Measurements from ENCODE around the gene ABLIM1. TPM values are rescaled to one million over a fixed set of nuclear protein-coding genes. Genes with fewer than 3 reads are reported as not detected.

The ABLIM1 gene
- total RNA-seq, 1 donor, result 52.5 TPM

DNA sequence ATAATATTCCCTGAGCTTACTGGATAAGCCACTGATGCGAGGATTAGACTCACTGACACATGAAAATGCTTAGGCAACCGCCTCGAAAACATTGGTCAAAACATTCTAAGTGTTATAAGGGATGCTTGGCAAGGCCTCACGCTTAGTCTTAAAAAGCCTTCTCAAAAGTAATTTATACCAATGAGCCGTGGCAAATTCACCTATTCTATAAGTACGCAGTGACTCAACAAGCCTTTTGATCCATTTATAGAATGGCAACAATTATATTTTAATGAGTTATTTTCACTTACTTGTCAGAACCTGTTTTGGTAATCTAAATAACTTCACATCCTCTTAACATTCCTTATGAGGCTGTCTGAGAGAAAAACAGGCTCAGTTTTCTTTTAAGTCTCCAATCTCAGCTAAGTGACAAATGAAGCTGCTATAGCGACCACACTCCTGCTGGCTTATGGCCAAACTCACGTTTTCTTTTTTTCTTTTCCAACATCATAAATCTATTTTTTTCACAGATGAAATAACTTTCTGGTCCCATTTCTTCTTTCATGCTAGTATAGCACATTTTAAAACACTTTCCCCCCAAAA is 132.6 kb downstream of the ABLIM1 start:
- DNase-seq (ENCODE audit: low read depth in 2 of 3, low spot score in 2 of 3), result peak in 2 of 3 donors; percentile 29 to 50

DNA sequence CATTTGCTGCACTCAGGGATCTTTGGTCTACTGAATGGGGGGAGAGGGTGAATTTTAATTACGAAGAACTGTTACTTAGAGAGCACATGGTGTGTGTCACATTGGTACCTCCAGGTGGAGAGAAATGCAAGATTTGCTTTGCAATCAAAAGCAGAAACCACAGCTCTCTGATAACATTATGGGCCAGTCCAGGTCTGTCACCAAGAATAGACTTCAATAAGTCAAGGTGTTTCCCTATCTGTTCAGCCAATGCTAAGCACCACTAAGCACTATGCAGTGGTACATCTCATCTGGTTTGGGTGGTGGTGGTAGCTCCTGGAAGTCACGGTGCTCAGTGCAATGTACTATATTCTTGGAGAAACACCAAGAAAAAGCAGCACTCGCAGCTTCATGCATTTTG is 134.2 kb downstream of the ABLIM1 start:
- no peak for DNase-seq (ENCODE audit: low read depth in 2 of 3, low spot score in 2 of 3)

DNA sequence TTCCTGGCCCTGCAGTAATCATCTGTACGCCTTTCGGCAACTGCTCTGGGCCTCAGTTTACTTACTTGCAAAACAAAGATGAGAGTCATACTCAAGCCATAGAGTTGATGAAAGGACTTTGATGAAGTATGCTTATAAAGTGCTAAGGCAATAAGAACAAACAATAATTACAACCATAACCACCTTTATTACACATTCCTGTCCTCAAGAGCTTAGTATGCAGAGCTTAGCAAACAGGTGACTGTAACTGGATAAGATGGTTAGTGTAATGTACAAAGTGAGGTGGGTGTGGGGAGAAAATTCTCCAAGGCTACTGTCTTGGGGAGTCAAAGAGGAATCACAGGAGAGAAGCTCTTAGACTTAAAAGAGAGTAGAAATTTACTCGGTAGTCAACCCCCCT is 136.8 kb downstream of the ABLIM1 start:
- no peak for DNase-seq (ENCODE audit: low read depth in 2 of 3, low spot score in 2 of 3)

DNA sequence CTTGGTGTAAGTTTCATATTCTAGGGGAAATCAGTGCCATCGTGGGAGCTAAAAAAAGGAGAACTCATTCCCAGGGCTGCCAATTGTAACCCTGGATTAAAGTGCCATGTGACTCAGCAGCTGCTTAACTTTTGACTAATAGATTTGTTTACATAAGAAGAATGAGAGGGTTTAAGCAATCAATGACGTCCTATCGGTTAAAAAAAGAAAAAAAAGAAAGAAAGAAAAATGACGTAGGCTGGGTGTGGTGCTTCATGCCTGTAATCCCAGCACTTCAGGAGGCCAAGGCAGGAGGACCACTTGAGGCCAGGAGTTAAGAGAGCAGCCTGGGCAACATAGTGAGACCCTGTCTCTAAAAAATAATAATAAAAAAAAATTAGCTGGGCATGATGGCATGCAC is 137.6 kb downstream of the ABLIM1 start:
- DNase-seq (ENCODE audit: low read depth in 2 of 3, low spot score in 2 of 3), result no peak

DNA sequence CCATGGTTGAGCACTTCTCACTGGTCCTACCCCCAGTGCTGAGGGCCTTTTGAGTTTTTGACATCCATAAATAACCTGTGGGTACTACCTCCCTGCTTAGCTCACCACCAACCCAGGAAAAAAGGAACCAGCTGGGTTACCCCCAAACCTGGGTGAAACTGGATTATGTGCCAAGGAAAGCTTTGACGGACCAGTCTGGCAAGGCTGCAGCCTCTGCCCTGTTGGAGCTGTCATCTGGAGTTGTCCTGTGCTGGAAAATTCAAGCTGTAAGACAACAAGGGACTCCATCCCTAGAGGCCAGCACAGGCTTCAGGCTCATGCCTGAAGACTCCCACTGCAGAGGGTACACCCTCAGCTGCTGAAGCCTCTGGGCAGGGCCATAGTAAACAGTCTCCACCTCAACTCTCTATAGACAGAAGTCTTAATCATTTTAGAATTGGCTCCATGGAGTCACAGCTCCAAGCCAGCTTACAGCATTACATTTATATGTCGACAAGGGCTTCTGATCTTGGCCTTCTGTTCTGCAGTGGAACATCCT is 138.2 kb downstream of the ABLIM1 start:
- DNase-seq (ENCODE audit: low read depth in 2 of 3, low spot score in 2 of 3), result no peak

DNA sequence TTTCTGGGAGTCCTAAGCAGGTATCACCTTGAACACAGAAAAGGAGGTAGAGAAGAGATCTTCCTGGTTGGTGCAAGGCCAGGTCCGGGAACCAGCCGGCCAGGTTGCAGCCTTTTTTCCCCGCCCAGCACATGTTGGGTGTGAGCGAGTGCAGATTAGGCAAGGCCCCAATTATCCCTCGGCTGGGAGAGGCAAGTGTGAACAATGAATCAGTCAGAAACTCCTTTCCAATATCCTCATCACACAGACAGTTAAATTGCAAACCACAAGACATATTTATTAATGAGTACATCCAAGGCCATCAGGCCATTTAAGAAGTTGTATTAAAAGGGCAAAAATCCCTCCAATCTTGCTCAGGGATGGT is 138.8 kb downstream of the ABLIM1 start:
- DNase-seq (ENCODE audit: low read depth in 2 of 3, low spot score in 2 of 3), result no peak

DNA sequence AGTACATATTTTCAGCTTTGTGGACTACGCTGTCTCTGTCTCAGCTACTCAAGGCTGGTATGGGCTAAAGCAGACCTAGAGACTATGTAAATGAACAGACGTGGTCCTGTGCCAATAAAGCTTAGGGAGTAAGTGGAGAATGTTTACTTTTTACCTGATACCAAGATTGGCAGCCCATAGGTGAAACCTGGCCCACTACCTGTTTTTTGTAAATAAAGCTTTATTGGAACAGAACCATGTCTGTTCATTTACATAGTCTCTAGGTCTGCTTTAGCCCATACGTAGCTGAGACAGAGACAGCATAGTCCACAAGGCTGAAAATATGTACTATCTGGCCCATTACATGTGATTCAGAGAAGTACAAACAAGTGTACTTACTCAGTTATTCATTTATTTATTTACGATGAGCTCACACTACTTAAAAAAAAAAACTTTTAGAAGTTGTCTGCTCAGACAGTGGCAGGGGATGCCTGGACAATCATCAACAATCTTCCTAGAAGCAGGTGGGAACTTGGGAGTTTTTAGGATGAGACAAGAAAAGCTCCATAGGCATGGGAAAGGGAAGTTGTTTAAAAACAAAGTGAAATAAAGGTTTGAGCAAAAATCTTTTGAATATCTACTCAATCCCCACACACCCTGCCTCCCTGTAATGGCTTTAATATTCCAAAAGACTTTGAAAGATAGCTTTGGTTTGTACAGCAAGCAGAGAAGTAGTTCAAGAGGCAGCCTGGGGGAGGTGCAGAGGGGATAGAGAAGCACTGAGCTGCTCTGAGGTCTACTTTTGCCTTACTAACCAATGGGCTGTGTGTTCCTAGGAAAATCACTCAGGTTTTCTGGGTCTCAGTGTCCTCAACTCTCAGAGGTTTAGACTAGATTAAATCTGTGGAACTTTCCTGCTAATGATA is 139.4 kb downstream of the ABLIM1 start:
- no peak for DNase-seq (ENCODE audit: low read depth in 2 of 3, low spot score in 2 of 3)

GRCh38 chr10:114517368-114518250 is 140.5 kb downstream of the ABLIM1 start:
- DNase-seq (ENCODE audit: low read depth in 2 of 3, low spot score in 2 of 3), result no peak

DNA sequence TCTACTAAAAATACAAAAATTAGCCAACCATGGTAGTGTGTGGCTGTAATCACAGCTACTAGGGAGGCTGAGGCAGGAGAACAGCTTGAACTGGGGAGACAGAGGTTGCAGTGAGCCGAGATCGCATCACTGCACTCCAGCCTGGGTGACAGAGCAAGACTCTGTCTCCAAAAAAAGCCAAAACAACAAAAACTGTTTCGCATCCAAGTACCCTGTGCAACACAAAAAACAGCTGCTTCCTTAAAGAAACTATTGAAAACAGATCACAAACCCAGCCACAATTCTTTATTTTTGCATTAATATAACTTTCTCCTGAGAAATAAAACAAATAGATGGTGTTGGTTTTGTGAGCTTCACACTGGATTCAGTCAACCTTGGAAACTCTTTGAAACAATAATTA is 141.7 kb downstream of the ABLIM1 start:
- no peak for DNase-seq (ENCODE audit: low read depth in 2 of 3, low spot score in 2 of 3)

- DNase-seq (ENCODE audit: low read depth in 2 of 3, low spot score in 2 of 3), result no peak
Measured at GRCh38 chr10:114515298-114515914, 142.7 kb downstream of the ABLIM1 start.

- DNase-seq (ENCODE audit: low read depth in 2 of 3, low spot score in 2 of 3), result no peak
Measured at GRCh38 chr10:114513381-114513792, 144.7 kb downstream of the ABLIM1 start.

DNA sequence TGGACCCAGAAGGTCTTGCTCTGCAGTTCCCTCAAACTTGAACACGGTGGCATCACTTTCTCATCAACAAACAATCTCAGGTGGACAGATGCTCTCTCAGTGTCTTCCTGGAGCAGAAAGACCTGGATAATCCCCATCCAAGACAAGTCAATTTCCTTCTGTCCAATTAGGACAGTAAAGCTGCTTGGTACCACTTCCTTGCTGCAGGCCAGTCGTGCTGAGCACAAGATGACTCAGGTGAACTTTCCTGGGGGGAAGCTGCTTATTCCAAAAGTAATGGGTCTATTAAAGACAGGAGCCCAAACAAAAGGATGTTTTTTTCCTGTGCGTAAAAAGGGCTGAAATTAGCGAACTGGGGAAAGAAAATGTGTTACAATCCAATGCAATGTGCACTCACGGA is 146.2 kb downstream of the ABLIM1 start:
- no peak for DNase-seq (ENCODE audit: low read depth in 2 of 3, low spot score in 2 of 3)

DNA sequence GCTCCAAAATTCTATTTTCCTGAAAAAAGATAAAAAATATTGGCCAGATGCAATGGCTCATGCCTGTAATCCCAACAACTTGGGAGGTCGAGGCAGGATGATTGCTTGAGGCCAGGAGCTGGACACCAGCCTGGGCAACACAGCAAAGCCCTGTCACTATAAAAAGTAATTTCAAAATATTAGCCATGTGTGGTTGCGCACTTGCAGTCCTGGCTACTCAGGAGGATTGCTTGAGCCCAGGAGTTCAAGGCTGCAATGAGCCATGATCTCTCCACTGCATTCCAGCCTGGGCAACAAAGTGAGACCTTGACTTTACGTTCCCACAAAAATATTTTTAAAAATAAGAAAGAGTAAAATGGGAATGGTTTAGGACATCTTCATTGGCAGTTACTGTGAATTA is 149.7 kb downstream of the ABLIM1 start:
- no peak for DNase-seq (ENCODE audit: low read depth in 2 of 3, low spot score in 2 of 3)

DNA sequence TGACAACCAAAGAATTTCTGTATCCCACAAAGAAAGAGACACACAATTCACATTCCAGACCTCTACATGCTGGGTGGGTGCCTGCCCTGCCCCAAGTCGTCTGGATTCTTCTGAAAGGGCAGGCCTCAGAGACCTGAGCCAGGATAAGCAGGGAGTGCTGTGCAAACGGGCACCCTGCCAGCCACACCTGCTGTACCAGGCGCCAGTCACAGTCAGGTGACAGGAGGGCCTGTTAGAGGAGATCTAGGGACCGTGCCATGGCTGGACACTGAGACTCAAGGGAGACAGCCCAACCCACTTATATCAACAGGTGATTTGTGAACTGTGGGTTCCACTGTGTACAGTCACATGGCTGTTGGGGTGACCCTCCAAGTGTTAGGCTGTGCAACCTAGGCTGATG is 150.6 kb downstream of the ABLIM1 start:
- no peak for DNase-seq (ENCODE audit: low read depth in 2 of 3, low spot score in 2 of 3)

DNA sequence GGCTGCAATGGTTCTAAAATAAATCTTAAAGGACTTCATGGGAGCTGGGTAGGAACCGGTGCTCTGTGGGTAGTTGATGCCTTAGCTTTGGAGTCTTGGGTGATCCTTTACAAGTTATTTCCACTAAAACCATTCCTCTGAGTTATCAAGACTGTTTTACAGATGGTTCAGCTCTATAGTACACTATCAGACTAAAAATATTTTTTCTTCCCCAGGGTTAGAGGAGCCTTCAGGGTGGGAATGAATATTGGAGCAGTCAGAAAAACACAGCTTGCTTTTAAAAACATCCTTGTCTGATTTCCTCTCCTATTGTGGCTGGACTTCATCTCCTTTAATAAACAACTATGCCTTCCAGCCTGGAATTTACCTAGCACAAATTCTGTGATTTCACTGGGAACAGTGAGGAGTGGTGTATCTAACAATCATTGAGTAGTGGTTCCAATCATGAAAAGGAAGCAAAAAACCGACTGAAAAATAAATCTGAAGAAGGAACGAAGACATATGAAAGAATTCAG is 151.1 kb downstream of the ABLIM1 start:
- DNase-seq (ENCODE audit: low read depth in 2 of 3, low spot score in 2 of 3), result no peak

DNA sequence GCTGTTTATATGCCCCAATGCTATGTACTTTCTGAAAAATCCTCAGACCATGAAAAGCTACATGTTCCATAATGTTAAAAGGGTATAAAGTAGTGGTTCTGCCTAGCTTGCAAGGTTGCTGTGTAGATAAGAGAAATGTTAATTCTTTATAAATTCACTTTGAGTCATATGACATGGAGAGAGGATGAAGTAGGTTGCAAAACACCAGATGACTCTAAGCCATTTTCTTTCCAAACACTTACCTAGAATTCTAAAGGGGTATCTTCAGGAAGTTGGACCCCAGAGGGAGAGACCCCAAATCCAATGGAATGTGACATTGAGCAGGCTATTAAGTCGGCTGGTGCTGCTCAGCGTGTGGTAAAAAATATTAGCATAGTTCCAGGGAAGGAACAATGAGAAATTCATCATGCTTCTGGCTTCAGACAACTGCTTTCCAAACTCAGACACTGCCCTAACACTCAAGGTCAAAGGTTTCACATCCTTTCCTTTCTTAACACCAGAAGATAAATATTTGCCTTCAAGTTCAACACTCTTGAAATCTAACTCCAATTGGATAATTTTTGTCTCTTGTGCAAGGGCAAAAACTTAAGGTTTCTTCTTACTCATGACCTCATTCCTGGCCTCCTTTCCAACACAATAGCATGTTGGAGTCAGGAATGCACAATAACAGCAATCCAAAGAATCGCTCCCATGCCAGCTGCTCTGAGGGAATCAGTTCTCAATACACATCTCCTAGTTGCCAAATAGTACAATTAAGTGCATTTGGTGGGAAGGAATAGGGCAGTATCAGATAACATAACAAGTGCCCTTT is 153.1 kb downstream of the ABLIM1 start:
- no peak for DNase-seq (ENCODE audit: low read depth in 2 of 3, low spot score in 2 of 3)

GRCh38 chr10:114502074-114502473 is 156.0 kb downstream of the ABLIM1 start:
- DNase-seq (ENCODE audit: low read depth in 2 of 3, low spot score in 2 of 3), result no peak

- DNase-seq (ENCODE audit: low read depth in 2 of 3, low spot score in 2 of 3), result no peak
Measured at GRCh38 chr10:114501650-114502049, 156.4 kb downstream of the ABLIM1 start.

DNA sequence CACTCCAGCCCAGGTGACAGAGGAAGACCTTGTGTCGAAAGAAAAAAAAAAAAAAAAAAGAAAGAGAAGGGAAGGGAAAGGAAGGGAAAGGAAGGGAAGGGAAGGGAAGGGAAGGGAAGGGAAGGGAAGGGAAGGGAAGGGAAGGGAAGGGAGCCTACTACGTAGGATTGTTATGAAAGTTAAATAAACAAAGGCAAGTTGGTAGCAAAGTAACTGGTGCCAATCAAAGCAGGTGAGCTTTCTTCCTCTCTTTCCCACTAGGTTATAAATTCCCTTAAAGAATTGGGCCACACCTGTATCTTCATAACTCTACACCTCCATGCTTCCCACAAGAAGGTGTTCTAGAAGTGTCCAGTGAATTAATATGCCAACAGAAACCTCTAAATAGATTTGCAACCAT is 157.4 kb downstream of the ABLIM1 start:
- no peak for DNase-seq (ENCODE audit: low read depth in 2 of 3, low spot score in 2 of 3)
